Inflammatory macrophage (primary cell): ENCODE results near the gene SERPINB6.
"Not testable (repeated sequence)": the region's sequence is repeated elsewhere in the genome, so short reads cannot be mapped to it uniquely, and the experiment has no call there.

Experiments
- DNase-seq, 2 donors: peaks; one replicate each; pipeline ENCODE4 v3.0.0-alpha.2; 2020 to 2022

Gene SERPINB6

DNA sequence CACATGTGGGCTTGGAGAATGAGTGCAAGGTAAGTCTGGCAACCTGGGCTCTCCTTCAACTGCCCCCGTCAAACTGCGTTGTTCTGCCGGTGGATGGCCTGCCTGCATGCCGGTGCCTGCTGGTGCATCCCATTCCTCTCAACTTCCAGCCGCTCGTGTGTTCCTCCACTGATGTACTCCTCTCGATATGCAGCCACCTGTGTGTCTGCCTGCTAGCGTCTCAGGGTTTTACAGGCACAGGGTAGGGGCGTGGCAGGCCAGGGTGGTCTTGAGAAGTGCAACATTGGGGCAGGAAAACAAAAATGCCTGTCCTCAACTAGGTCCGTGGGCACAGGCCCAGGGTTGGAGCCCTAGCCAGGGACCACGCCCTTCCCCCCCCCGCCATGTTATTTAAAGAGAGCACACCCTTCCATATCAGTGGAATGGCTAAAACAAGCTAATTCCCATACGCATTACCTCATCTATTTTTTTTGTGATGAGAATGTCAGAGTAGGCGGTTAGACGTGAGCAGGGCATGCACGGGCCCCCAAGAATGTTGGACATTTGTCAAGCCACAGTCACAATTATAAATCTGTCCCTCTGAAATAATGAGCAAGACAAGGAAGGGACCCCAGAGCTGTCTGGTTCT is 33.2 kb downstream of the SERPINB6 start:
- DNase-seq = no peak

DNA sequence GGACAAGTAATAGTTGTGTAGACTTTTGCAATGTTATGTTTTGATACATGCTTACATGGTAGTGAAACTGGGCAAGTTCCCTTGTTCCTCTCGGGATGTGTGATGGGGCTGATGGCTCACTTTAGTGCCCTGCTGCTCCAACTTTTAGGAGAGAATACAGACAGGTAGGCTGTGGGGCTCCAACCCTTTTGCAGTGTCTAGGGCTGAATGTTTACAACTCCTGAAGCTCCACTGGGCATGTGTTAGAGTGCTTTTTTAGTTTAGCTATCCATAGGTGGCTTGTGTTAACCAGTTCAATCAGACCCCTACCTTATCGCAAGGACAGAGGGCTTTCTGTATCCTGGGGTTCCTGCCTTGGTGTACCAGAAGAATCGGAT is 33.8 kb downstream of the SERPINB6 start:
- DNase-seq = no peak

DNA sequence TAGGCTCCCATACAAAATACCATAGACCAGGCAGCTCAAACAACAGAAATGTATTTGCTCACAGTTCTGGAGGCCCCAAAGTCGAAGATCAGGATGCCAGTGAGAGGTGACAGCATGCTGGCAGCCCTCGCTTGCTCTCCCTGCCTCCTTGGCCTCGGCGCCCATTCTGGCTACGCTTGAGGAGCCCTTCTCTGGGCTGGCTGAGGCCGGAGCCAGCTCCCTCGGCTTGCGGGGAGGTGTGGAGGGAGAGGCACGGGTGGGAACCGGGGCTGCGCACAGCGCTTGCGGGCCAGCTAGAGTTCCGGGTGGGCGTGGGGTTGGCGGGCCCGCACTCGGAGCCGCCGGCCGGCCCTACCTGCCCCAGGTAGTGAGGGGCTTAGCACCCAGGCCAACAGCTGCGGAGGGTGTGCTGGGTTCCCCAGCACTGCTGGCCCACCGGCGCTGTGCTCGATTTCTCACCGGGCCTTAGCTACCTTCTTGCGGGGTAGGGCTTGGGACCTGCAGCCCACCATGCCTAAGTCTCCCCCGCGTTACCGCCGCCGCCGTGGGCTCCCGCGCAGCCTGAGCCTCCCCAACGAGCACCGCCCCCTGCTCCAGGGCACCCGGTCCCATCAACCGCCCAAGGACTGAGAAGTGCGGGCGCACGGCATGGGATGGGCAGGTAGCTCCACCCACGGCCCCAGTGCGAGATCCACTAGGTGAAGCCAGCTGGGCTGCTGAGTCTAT is 35.6 kb downstream of the SERPINB6 start:
- DNase-seq = no peak

DNA sequence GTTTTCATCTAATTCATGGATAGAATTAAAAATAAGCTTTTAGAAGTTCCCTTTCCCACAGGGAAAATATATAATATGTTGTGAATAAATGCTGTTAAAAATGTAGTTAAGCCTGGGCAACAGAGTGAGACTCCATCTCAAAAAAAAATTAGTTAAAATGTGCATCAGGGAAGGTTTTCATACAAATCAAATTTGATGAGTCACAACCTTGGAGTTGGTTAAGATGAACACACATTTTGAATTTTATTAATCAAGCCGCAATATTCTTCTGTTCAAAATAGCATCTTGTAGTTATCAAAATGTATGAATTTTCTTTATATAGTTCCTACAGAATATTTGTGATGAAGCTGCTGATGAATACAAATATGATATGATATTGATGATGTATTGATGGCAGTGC is 37.3 kb downstream of the SERPINB6 start:
- DNase-seq = no peak

- DNase-seq = not testable (repeated sequence)
These were observed 38.5 kb downstream of the SERPINB6 start for GRCh38 chr6:2932911-2933310.

DNA sequence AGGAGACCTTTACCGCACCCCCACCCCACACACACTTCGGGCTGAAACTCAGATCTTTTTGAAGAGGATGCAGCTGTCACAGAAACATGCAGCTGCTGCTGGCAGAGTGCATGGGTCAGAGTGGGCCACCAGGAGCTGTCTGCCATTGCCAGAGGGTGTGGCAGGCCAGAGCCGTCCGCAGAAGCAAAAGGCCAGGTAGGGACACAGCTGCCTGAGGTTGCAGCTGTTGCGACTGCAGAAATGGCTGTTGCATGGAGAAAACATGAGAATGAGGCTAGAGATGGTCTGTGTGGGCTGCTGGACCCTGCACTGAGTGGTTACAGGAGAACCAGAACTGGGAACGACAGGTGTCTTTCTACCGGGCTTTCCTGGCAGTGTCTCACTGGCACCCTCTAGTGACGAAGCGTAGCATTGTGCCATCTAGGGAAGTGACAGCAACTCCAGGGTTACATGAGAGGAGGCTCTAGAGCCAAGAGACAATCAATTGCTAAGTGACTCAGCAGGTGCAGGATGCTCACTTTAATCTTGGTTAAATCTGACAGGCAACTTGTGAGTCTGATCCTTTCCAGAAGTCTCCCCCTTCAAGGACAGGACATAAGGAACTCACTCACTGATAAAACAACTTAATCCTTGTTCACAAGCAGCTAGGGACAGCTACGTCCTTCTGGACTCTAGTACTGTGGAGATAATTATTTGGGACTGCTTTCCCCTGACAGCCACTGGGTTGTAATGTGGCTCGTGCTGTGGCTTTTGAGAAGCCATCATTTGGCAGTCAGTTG is 39.2 kb downstream of the SERPINB6 start:
- peak; percentile 80 to 81 for DNase-seq

- DNase-seq = no peak
These were observed 40.3 kb downstream of the SERPINB6 start for GRCh38 chr6:2931055-2931454.

DNA sequence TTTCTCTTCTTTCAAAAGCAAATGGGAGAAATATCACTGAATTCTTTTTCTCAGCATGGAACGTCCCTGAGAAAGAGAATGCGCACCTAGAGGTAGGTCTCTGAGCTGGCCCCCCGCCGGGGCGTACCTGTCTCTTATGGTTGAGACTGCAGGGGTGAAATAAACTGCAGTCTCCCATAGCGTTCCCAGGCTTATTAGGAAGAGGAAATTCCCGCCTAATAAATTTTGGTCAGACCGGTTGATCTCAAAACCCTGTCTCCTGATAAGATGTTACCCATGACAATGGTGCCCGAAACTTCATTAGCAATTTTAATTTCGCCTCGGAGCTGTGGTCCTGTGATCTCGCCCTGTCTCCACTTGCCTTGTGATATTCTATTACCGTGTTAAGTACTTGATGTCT is 43.4 kb downstream of the SERPINB6 start:
- DNase-seq = not testable (repeated sequence)

DNA sequence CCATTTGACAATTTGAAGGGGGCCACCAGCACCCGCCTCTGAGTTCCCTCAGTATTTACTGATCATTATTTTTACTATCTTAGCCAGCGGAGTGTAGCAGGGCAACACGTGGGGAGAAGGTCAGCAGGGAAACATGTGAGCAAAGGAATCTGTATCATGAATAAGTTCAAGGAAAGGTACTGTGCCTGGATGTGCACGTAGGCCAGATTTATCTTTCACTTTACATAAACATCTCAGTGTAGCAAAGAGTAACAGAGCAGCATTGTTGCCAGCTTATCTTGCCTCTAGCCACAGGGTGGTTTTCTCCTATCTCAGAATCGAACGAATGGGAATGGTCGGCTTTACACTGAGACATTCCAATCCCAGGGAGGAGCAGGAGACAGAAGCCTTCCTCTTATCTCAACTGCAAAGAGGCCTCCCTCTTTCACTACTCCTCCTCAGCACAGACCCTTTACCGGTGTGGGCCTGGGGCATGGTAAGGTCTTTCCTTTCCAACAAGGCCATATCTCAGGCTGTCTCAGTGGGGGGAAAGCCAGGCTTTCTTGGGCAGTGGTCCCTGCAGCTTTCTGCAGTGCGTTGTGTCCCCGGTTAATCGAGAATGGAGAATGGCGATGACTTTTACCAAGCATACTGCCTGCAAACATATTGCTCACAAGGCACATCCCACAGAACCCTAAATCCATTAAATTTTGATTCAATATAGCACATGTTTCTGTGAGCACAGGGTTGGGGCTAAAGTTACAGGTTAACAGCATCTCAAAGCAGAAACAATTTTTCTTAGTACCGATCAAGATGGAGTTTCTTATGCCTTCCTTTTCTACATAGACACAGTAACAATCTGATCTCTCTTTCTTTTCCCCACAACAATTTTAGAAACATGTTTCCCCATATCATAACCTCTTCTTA is 45.3 kb downstream of the SERPINB6 start:
- not testable (repeated sequence) for DNase-seq

DNA sequence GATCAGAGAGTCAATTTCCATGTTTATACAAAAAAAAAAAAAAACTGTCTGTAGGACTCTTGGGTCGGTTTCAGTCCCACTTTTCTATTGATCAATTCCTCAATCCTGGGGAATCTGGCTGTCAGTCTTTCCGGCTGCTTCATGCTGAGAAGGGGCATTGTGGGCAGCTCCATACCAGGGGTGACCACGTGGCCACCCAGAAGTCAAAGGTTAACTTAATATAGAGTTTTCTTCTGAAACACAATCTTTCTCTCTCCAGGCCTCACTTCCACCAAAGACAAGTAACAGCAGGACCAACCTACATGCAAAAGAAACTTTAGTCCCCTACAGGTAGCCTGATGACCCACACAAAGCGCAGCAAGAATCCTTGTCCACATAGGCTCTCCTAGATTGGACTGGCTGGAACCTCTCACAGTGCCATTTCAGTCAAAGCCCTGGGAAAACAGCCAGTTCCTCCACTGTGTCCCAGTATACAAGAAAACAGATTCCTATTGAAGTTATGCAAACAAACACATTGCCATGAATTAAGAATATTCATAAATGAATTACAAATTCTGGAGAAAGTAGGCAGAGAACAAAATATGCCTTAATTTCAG is 49.7 kb downstream of the SERPINB6 start:
- no peak for DNase-seq

DNA sequence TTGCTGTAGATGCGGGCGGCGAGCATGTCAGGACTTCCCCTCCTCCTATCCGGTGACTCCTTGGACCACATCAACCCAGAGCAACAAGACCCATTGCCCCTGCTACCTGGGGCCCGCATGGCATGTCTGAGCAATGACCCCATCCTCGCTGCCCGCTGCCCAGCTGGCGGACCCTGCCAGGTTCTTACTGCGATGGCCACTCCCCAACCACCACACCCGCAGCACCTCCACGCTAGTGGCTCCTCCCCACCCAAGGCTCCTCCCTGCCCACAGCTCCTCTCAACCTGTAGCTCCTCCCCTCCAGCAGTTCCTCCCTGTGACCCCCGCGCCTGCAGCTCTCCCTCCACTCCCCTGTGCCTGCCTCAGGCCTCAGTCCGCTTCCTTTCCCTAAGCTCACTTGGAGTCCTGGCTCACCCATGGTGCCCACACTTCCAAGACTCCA is 50.7 kb downstream of the SERPINB6 start:
- no peak for DNase-seq

DNA sequence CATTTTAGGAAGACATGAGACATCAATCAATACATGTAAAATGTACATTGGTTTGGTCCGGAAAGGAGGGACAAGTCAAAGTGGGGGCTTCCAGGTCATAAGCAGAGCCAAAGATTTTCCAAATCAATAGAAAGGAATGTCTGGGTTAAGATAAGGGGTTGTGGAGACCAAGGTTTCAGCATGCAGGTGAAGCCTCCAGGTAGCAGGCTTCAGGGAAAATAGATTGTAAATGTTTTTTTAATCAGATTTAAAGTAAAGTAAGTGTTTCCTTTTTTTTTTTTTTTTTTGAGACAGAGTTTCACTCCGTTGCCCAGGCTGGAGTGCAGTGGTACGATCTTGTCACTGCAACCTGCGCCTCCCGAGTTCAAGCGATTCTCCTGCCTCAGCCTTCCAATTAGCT is 51.5 kb downstream of the SERPINB6 start:
- no peak for DNase-seq

DNA sequence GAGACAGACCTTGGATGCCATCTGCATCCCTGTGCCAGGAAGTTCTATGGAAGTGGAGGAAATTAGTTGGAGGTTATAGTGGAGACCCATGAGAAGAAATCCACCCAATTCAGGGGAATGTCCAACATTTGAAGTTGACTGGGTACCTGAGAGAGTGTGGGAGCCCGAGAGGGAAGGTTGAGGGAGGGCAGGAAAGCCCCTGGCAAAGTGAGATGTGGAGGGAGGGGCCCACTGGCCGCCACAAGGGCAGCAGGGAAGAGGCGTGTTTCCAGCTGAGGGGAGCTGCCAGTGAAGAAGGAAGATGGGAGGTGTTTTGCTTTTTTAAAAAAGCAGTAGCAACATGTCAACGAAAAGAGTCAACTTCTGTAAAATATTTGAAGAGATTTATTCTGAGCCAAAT is 52.0 kb downstream of the SERPINB6 start:
- no peak for DNase-seq

GRCh38 chr6:2918936-2919335 is 52.4 kb downstream of the SERPINB6 start:
- peak; percentile 80 to 94 for DNase-seq

GRCh38 chr6:2917801-2918445 is 53.4 kb downstream of the SERPINB6 start:
- DNase-seq = no peak

DNA sequence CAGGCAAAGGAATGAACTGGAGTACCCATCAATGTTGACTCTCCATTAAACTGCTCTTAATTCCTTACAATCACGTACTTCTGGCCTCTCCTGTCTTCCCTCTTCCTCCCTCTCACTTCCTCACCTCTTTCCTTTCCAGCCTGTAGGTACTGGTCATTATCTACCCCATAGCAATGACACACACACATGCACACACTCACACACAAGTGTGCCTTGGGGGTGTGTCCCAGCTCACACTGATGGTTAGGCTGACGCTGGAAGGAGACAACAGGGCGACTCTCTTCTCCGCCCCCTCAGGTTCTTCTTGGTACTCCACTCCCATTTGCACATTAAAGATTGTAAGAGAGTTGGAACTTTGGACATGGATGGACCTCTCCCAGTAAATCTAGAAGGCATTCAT is 54.3 kb downstream of the SERPINB6 start:
- no peak for DNase-seq

GRCh38 chr6:2916158-2916925 is 55.0 kb downstream of the SERPINB6 start:
- no peak for DNase-seq

DNA sequence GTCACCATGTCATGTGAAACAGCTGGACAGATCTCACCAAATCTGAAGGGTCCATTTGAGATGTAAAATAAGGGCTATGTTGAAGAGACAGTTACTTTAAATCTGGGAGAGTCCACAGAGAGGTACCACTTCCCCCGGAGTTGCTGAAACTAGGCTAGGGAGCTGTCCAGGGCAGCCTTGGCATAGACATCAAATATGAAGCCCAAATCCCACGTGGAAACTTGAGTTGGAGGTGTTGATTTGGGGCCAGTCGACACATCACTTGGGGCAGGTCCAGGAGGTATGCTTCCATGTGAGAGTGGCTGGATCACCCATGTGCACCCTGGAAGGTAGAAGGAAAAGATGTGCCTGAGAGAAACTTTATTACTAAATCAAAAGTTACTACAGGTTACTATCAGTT is 56.2 kb downstream of the SERPINB6 start:
- DNase-seq = no peak

GRCh38 chr6:2914318-2914660 is 57.1 kb downstream of the SERPINB6 start:
- no peak for DNase-seq

DNA sequence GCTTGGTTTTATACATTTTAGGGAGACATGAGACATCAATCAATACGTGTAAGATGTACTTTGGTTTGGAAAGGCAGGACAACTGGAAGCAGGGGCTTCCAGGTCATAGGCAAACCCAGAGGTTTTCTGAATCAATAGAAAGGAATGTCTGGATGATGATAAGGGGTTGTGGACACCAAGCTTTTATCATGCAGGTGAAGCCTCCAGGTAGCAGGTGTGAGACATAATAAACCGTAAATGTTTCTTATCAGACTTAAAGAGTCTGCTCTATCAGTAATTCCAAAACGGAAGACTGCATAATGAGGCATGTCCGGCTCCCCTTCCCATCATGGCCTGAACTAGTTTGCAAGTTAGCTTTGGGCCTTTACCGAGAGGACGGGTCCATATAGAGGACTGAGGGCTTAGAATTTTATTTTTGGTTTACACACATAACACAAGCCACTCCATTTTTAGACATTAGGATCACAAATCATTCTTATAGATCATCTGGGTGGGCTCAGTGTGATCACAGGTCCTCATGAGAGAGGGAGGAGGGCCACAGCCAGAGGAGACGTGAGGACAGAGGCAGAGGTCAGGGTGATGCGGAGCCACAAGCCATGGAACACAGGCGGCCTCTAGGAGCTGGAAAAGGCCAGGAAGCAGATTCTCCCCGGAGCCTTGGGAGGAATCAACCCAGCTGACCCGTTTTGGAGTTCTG is 57.6 kb downstream of the SERPINB6 start:
- DNase-seq = no peak
